HepG2 (cell line): Measurements from ENCODE around the gene IGLL1. TPM values are rescaled to one million over a fixed set of nuclear protein-coding genes. Genes with fewer than 3 reads are reported as not detected.

ENCODE experiments used
- ATM ChIP-seq: fragments of 450-650 bp; IDR thresholded peaks from 2 replicates; pipeline ENCODE4 v1.7.1; 2017; ENCODE audit warnings: mild to moderate bottlenecking, borderline replicate concordance
- CBFB ChIP-seq: sonication (generic); formaldehyde crosslinking; IDR thresholded peaks from 2 replicates; pipeline ENCODE4 v1.4.0; 2020; ENCODE audit warnings: missing genetic modification reagents
- HBP1 ChIP-seq: IDR thresholded peaks from 2 replicates; pipeline ENCODE4 v1.6.1; 2016; ENCODE audit warnings: low read depth, control low read depth
- MEIS1 ChIP-seq: sonication (generic); formaldehyde crosslinking; IDR thresholded peaks from 2 replicates; pipeline ENCODE4 v1.9.0; 2021; ENCODE audit warnings: mild to moderate bottlenecking, missing genetic modification reagents, moderate library complexity, borderline replicate concordance
- MIXL1 ChIP-seq: IDR thresholded peaks from 2 replicates; pipeline ENCODE4 v1.6.1; 2016
- RBFOX2 ChIP-seq: fragments of 200-400 bp; formaldehyde crosslinking; IDR thresholded peaks from 2 replicates; pipeline ENCODE4 v1.6.1; 2017; ENCODE audit warnings: low read depth, mild to moderate bottlenecking, low read length
- RERE ChIP-seq: IDR thresholded peaks from 2 replicates; pipeline ENCODE4 v1.6.1; 2016; ENCODE audit warnings: low read depth, missing genetic modification reagents, missing compliant biosample characterization
- SMC3 ChIP-seq: IDR thresholded peaks from 2 replicates; pipeline ENCODE4 v1.6.1; 2011; ENCODE audit warnings: low read length, improper control_type of control experiment
- ZBED4 ChIP-seq: sonication (generic); formaldehyde crosslinking; IDR thresholded peaks from 2 replicates; pipeline ENCODE4 v1.4.0; 2020; ENCODE audit warnings: missing genetic modification reagents, borderline replicate concordance
- polyA plus RNA-seq, 8 experiments: library from polyadenylated mRNA; depleted of rRNA in 3 of 8; stranded (reverse) in 7 of 8; unstranded in 1 of 8; fragments of >200 nt; fragmentation: Illumina TruSeq in 4 of 8; extraction: Trizol in 4 of 8; gene quantifications; 2 replicates each; pipeline versions ENCODE4 v1.2.1 to v1.2.3, GENCODE V29; 2011 to 2016; ENCODE audit warnings: low read depth in 4 of 8, missing spikeins in 1 of 8, mixed read lengths in 1 of 8; ENCODE audit not compliant: insufficient read depth in 1 of 8
- total RNA-seq, 5 experiments: library from RNA; depleted of rRNA; stranded (reverse); fragments of >200 nt; fragmentation: Illumina TruSeq; extraction: Trizol; gene quantifications; 2 replicates each; pipeline ENCODE4 v1.2.3, GENCODE V29; 2016; ENCODE audit warnings: low read depth in 1 of 5
- TF ChIP-seq, protein P1 (sequence below): sonication (generic); formaldehyde crosslinking; conservative IDR thresholded peaks from 2 replicates; pipeline ENCODE4 v1.8.0; 2022; ENCODE audit warnings: mild to moderate bottlenecking, moderate library complexity, missing genetic modification reagents
- TF ChIP-seq, protein P2 (sequence below): sonication (generic); formaldehyde crosslinking; conservative IDR thresholded peaks from 2 replicates; pipeline ENCODE4 v1.4.0; 2020; ENCODE audit warnings: mild to moderate bottlenecking, missing genetic modification reagents, moderate library complexity

Gene IGLL1
- total and polyA plus RNA-seq, 2 of the 13 experiments (the other 11 are each of a cell fraction or from before 2014, with no cell fraction given): not detected

DNA sequence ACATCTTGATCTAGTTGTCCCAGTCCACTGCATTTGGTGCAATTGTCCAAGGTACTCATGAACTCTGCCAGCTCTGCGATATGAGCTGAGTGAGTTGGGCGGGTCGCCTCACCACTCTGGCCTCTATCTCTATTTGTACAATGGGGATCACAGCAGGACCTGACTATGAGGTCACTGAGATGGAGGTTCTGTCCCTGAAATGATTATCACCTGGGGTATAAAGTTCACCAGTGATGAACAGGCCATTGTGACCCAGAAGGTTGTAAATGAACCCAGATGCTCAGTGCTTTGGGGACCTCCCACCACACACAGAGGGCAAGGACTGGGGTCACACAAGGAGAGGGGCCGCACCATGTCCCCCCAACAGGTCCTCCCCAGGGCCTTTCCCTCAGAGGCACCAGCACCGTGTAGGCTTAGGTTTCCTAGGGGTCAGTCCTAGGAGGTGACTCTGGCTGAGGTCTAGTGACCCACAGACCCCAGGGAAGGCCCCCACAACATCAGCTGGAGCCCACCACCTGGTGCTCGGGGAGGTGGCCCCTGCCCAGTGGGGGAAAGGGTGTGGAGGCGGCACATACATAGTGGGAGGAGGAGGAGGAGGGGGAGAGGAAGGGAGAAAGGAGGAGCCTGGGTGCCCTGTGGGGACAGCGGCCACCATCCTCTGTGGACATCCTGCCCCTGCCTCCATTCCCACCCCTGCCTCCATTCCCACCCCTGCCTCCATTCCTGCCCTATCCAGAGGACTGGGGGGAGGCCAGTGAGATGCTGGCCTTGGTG lies 25.0 kb upstream of the IGLL1 start (continued):
- TF ChIP-seq, protein P1, sequence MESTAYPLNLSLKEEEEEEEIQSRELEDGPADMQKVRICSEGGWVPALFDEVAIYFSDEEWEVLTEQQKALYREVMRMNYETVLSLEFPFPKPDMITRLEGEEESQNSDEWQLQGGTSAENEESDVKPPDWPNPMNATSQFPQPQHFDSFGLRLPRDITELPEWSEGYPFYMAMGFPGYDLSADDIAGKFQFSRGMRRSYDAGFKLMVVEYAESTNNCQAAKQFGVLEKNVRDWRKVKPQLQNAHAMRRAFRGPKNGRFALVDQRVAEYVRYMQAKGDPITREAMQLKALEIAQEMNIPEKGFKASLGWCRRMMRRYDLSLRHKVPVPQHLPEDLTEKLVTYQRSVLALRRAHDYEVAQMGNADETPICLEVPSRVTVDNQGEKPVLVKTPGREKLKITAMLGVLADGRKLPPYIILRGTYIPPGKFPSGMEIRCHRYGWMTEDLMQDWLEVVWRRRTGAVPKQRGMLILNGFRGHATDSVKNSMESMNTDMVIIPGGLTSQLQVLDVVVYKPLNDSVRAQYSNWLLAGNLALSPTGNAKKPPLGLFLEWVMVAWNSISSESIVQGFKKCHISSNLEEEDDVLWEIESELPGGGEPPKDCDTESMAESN: no peak
- TF ChIP-seq ZBED4: peak; percentile 87
- TF ChIP-seq CBFB (CRISPR knock-in tag): no peak
- TF ChIP-seq SMC3: no peak
- no peak for TF ChIP-seq ATM
- no peak for TF ChIP-seq HBP1 (CRISPR knock-in tag)
- TF ChIP-seq, protein P2, sequence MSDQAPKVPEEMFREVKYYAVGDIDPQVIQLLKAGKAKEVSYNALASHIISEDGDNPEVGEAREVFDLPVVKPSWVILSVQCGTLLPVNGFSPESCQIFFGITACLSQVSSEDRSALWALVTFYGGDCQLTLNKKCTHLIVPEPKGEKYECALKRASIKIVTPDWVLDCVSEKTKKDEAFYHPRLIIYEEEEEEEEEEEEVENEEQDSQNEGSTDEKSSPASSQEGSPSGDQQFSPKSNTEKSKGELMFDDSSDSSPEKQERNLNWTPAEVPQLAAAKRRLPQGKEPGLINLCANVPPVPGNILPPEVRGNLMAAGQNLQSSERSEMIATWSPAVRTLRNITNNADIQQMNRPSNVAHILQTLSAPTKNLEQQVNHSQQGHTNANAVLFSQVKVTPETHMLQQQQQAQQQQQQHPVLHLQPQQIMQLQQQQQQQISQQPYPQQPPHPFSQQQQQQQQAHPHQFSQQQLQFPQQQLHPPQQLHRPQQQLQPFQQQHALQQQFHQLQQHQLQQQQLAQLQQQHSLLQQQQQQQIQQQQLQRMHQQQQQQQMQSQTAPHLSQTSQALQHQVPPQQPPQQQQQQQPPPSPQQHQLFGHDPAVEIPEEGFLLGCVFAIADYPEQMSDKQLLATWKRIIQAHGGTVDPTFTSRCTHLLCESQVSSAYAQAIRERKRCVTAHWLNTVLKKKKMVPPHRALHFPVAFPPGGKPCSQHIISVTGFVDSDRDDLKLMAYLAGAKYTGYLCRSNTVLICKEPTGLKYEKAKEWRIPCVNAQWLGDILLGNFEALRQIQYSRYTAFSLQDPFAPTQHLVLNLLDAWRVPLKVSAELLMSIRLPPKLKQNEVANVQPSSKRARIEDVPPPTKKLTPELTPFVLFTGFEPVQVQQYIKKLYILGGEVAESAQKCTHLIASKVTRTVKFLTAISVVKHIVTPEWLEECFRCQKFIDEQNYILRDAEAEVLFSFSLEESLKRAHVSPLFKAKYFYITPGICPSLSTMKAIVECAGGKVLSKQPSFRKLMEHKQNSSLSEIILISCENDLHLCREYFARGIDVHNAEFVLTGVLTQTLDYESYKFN (CRISPR knock-in tag): peak; percentile 84
- TF ChIP-seq RBFOX2: no peak
- no peak for TF ChIP-seq RERE (CRISPR knock-in tag)
- 0 out of 2 replicates have a peak, but pooled peaks have one; percentile 22 for TF ChIP-seq MEIS1 (CRISPR knock-in tag)
- peak; percentile 48; the same call in 1 of the 2 replicates for TF ChIP-seq MIXL1 (CRISPR knock-in tag)
